Measurements from ENCODE around the gene GCSAM. TPM values are rescaled to one million over a fixed set of nuclear protein-coding genes. Genes with fewer than 3 reads are reported as not detected.
A peak's percentile ranks its signal among the peaks of the same experiment; 100 is the strongest.

The GCSAM gene
- total RNA-seq, 1 experiment from 2014 or later = not detected

DNA sequence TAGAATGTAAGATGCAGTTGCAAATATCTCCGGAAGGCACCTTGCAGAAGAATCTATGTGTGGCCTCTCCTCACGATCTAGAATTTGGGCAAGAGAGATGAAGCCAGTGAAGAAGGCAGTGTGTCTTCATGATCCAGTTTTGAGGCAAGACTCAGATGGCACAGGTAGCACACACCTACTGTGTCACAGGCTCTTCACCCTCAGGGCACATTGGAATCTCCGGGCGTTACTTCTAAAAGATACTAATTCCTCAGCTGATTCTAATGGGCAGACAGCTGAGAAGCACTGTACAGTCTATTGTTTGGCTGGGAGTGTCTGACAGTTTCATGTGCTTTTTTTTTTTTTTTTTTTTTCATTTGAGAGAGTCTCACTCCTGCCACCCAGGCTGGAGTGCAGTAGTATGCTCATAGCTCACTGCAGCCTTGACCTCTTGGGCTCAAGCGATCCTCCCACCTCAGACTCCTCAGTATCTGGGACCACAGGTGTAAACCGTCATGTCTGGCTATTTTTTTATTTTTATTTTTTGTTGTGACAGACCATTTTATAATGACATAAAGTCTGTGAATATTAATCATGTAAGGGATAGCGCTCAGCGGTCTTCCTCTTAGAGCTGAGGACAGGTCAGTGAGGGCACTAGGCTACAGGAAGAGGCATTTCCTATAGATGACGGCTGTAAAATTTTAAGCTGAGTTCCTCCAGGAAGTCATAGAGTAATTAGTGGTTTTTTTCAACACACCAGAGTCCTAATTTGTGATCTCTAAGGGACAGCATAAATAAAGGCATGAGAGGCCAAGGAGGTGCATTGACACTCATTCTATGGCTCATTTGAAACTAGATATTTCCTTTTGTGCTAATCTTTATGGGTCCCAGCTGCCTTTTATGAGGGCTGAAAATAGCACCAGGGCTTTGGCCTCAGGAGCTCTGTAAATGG is 42.8 kb downstream of the GCSAM start:
- H3T11ph ChIP-seq (ENCODE audit: low read length) = no peak overlapping the region
- peaks cover 34 to 43% of the 10 kb centered on the region in 2 experiments for H3K4me1 Mint-ChIP-seq
- H2BK12ac ChIP-seq (ENCODE audit: insufficient read length, low read depth, low read length) = no peak overlapping the region
- no peak for DNase-seq
- H3K4me1 ChIP-seq (ENCODE audit: insufficient read depth, low read length) = peaks cover 12% of the 10 kb centered on the region
- no peak overlapping the region for H3K4me3 Mint-ChIP-seq
- H2BK5ac ChIP-seq (ENCODE audit: insufficient read length, low read length) = no peak overlapping the region
- H2BK120ac ChIP-seq (ENCODE audit: low read depth, low read length, poor library complexity, severe bottlenecking) = no peak overlapping the region
- no peak overlapping the region for H3K14ac ChIP-seq (ENCODE audit: insufficient read depth, low read length)
- no peak overlapping the region for H2AFZ ChIP-seq (ENCODE audit: low read length)
- H4K20me1 ChIP-seq (ENCODE audit: control insufficient read depth, insufficient read depth, insufficient read length) = no peaks in the 10 kb centered on the region
- H3K23me2 ChIP-seq (ENCODE audit: insufficient read length, low read depth, low read length, poor library complexity, severe bottlenecking) = peaks cover 12% of the 10 kb centered on the region
- no peaks in the 10 kb centered on the region; a peak in 1 of 5 replicates for H3K9me3 Mint-ChIP-seq
- no peaks in the 10 kb centered on the region for H3K9me3 ChIP-seq (ENCODE audit: control insufficient read depth, low read depth, low read length)
- no peak overlapping the region for H4K91ac ChIP-seq (ENCODE audit: insufficient read length, low read depth, low read length)
- peaks cover 8% of the 10 kb centered on the region for H3K27me3 Mint-ChIP-seq (ENCODE audit: low read depth)
- H3K27ac ChIP-seq (ENCODE audit: insufficient read length, low read depth, low read length) = no peak overlapping the region
- H2BK15ac ChIP-seq (ENCODE audit: low read depth, low read length) = no peak overlapping the region
- no peak overlapping the region for H3K56ac ChIP-seq (ENCODE audit: insufficient read length, low read depth, low read length)
- H2BK20ac ChIP-seq (ENCODE audit: low read depth, low read length, poor library complexity, severe bottlenecking) = no peak overlapping the region
- H4K8ac ChIP-seq (replicated peaks; ENCODE audit: insufficient read length, low read depth, low read length) = no peak overlapping the region
- H3K79me1 ChIP-seq (ENCODE audit: insufficient read depth, low read depth, low read length, poor library complexity, severe bottlenecking) = no peaks in the 10 kb centered on the region
- peaks cover 2% of the 10 kb centered on the region; the same call in 1 of the 2 replicates for H3K79me2 ChIP-seq (ENCODE audit: insufficient read depth, low read length)
- H3K18ac ChIP-seq (ENCODE audit: insufficient read length, low read depth, low read length) = no peak overlapping the region
- H3K27me3 ChIP-seq (ENCODE audit: insufficient read depth, low read length) = no peaks in the 10 kb centered on the region; the same call in 1 of the 2 replicates
- no peak overlapping the region for H3K23ac ChIP-seq (ENCODE audit: insufficient read length, low read depth, low read length)
- H3K4me2 ChIP-seq (ENCODE audit: insufficient read depth, insufficient read length, low read length) = no peak overlapping the region
- H3K4ac ChIP-seq (ENCODE audit: low read depth, low read length) = no peak overlapping the region
- H3K9ac ChIP-seq (ENCODE audit: extremely low read depth, insufficient read length, low read length) = no peak overlapping the region
- H2AK5ac ChIP-seq (ENCODE audit: insufficient read length, low read length) = no peak overlapping the region
- H4K5ac ChIP-seq (ENCODE audit: insufficient read length, low read depth, low read length) = no peak overlapping the region
- WGBS (ENCODE audit: extremely low coverage, insufficient read length, low lambda C conversion rate) = no CpG with 5 or more reads among the region's 9 CpGs
- peaks cover 1 to 6% (median 3%) of the 10 kb centered on the region in 3 experiments; a peak in 4 of 7 replicates for H3K36me3 Mint-ChIP-seq (ENCODE audit: insufficient read depth in 1 of 3, low read depth in 3 of 3)
- TF ChIP-seq, protein P1, sequence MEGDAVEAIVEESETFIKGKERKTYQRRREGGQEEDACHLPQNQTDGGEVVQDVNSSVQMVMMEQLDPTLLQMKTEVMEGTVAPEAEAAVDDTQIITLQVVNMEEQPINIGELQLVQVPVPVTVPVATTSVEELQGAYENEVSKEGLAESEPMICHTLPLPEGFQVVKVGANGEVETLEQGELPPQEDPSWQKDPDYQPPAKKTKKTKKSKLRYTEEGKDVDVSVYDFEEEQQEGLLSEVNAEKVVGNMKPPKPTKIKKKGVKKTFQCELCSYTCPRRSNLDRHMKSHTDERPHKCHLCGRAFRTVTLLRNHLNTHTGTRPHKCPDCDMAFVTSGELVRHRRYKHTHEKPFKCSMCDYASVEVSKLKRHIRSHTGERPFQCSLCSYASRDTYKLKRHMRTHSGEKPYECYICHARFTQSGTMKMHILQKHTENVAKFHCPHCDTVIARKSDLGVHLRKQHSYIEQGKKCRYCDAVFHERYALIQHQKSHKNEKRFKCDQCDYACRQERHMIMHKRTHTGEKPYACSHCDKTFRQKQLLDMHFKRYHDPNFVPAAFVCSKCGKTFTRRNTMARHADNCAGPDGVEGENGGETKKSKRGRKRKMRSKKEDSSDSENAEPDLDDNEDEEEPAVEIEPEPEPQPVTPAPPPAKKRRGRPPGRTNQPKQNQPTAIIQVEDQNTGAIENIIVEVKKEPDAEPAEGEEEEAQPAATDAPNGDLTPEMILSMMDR (conservative IDR thresholded peaks at IDR 0.05) = no peak
- H3K27ac Mint-ChIP-seq = peak overlapping the region in 1 of 3 experiments; percentile 71; a peak in 2 of 7 replicates
